GM21619 (cell line): Measurements from ENCODE around the gene FAM237A.

Experiments
- ATAC-seq: cut with Tn5 transposase; IDR thresholded peaks from one replicate; pipeline ENCODE4 v1.9.1; 2021; ENCODE audit not compliant: unreplicated experiment

FAM237A gene

GRCh38 chr2:206642075-206643025, at the start of gene FAM237A:
TSS of gene FAM237A (plus strand) at chr2:206642487. CDS start at chr2:206644237, 1,750 bp downstream.
- ATAC-seq: no peak

- no peak for ATAC-seq
These were observed 44.5 kb upstream of the FAM237A start for GRCh38 chr2:206597717-206598218.

GRCh38 chr2:206603243-206603642, 39.0 kb upstream of the FAM237A start:
- no peak for ATAC-seq

- no peak for ATAC-seq
These were observed 31.8 kb upstream of the FAM237A start for GRCh38 chr2:206610451-206610850.

- ATAC-seq: no peak
These were observed 31.1 kb upstream of the FAM237A start for GRCh38 chr2:206611191-206611590.

GRCh38 chr2:206611736-206612135, 30.6 kb upstream of the FAM237A start:
- no peak for ATAC-seq

- ATAC-seq: no peak
These were observed 27.5 kb upstream of the FAM237A start for GRCh38 chr2:206614811-206615210.

GRCh38 chr2:206615417-206616089, 26.7 kb upstream of the FAM237A start:
- ATAC-seq: no peak

- no peak for ATAC-seq
These were observed 26.1 kb upstream of the FAM237A start for GRCh38 chr2:206616151-206616550.

GRCh38 chr2:206619011-206619410, 23.3 kb upstream of the FAM237A start:
- no peak for ATAC-seq

GRCh38 chr2:206626108-206626507, 16.2 kb upstream of the FAM237A start:
- no peak for ATAC-seq

- no peak for ATAC-seq
These were observed 14.7 kb upstream of the FAM237A start for GRCh38 chr2:206627632-206628031.

GRCh38 chr2:206631340-206631739, 10.9 kb upstream of the FAM237A start:
- no peak for ATAC-seq

GRCh38 chr2:206635015-206635414, 7.3 kb upstream of the FAM237A start:
- no peak for ATAC-seq

- no peak for ATAC-seq
These were observed 2.7 kb upstream of the FAM237A start for GRCh38 chr2:206639636-206640035.

GRCh38 chr2:206641226-206641625, 1.1 kb upstream of the FAM237A start:
- no peak for ATAC-seq

GRCh38 chr2:206647985-206648384, 5.7 kb downstream of the FAM237A start:
- no peak for ATAC-seq

GRCh38 chr2:206657087-206657486, 14.8 kb downstream of the FAM237A start:
- ATAC-seq: no peak

- ATAC-seq: no peak
These were observed 23.0 kb downstream of the FAM237A start for GRCh38 chr2:206665251-206665650.

- no peak for ATAC-seq
These were observed 28.4 kb downstream of the FAM237A start for GRCh38 chr2:206670531-206671319.

GRCh38 chr2:206683546-206683945, 41.3 kb downstream of the FAM237A start:
- no peak for ATAC-seq
